HG02870 (cell line): ENCODE results near the gene HEMK1.

Source experiments
- ATAC-seq: cut with Tn5 transposase; IDR thresholded peaks from one replicate; pipeline ENCODE4 v1.9.1; 2021; ENCODE audit warnings: mild to moderate bottlenecking, moderate library complexity; ENCODE audit not compliant: unreplicated experiment

Gene HEMK1

DNA sequence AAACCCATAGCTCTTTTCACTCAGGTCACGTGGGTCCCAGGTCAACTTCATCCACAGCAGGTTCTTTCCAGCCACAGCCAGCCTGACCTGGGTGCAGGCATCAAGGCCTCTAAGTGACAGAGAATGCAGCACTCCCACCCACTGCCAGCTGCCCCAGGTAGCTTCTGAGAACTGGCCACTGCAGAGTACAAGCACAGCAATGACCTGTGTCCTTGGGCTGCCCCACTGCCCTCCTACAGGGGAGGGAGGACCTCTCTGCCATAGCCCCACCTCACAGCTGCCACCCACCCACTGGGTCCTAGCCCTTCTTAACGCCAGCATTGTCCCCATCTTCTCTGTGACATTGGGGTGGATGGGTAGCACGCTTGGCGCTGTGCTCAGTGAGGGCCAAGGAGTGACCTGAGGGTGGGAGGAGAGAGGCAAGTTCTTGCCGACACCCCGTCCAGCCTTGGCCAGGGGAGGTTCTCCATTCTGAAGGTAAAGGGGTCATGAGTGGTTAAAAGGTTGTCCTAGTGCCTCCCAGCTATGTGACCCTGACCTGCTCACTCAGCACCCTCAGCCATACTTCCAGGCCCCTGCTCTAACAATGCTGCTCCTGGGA is 29.9 kb downstream of the HEMK1 start:
- ATAC-seq: no peak

DNA sequence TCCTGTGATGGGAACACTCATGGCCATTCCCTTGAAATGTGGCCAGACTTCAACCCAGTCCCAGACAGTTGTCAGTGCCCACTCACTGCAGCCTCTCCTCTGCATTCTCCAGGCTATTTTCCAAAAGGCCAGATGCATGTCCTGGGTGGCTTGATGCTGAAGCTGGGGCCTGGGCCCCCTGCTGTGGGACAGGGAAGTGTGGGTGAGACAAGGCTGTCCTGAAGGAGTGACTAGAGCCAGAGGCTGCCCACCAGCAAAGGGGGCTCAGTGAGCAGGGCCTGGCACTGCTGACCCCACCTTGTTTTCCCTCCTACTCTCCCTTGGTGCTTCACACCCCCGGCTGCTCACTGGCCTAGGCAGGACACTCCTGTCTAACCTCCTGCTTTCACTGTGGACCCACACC is 30.4 kb downstream of the HEMK1 start:
- ATAC-seq: no peak

DNA sequence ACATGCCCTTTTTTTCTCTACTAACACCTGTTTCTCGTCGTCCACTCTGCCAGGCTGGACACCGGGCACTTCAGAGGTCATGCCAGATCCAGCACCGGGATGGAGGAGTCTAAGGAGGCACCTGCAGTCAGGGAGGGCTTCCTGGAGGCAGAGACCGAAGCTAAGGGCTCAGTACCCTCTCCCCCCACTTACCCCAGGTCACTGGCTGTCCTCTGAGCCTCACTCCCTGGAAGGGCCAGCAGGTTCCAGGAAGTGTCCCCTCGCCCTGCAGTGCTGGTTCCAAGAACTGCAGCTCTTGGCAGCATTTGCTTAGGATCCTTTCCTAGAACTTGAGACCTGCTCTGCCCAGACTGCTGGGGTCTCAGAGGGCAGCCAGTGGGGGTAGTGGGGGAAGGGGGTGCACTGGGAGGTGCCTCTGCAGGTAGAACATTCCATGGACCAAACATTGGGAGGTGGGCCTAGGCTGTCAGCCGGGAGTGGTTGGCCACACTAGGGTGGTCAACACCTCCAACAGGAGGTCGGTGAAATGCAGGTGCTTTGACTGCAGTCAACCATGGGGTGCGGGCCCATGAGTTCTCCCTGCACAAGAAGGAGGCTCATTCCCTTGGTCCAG is 30.9 kb downstream of the HEMK1 start:
- no peak for ATAC-seq

DNA sequence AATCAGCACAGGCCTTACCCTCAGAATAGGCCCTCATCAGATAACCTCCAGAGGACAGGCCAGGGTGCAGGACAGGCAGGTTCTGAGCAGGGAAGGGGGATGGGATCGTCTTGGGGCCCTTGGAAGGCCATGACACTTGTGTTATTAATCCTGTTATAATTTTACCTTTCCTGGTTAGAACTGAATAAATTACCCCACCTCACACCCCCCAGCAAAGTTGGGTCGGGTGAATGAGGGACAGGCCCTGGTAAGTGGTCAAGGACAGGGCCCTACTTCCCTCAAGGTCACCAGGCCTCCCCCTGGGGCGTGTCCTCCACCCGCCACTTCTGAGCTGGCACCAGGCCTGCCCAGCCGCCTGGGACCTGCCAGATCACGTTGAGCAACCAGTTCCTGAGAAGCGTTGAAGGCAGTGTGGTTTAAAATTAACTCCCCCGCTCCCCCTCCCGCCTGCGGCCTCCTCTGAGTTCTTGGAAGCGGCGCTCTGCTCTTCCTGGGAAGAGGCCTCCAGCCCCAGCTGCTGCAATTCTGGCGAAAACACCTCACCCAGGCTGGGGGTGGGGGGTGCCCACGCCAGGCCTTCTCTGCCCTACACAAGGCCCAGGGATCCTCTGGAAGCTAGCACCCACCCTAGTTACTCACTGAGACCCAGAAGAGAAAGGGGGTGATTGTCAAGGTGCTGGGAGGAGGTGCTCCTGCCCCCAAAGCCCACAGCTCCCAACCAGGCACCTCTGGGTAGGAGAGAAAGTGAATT is 31.7 kb downstream of the HEMK1 start:
- no peak for ATAC-seq

DNA sequence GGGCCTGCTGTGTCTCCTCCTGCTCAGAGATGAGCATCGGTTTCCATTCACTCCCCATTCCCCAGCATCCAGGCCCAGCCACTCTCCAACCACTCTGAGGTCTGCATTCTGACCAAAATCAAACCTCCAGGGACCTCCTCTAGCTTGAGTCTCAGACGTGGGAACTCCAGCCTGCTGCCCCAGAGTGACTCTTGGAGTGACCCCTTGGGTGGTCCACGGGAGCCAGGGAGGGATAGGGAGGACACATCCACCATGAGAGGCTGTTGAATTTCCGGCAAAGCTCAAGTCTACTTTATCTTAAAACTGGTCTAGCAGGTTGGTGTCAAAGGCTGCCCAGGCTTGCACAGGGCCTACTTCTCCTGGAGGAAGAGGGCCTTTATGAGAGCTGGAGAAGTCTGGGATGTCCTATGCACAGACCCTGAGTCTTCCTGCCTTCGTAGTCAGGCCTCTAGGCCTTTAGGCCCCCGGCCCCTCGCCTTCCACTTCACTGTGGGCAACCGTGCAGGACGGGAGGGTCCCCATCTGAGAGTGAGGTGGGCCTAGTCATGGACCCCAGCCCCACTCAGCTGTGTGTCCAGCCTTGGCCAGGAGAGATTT is 33.4 kb downstream of the HEMK1 start:
- no peak for ATAC-seq

DNA sequence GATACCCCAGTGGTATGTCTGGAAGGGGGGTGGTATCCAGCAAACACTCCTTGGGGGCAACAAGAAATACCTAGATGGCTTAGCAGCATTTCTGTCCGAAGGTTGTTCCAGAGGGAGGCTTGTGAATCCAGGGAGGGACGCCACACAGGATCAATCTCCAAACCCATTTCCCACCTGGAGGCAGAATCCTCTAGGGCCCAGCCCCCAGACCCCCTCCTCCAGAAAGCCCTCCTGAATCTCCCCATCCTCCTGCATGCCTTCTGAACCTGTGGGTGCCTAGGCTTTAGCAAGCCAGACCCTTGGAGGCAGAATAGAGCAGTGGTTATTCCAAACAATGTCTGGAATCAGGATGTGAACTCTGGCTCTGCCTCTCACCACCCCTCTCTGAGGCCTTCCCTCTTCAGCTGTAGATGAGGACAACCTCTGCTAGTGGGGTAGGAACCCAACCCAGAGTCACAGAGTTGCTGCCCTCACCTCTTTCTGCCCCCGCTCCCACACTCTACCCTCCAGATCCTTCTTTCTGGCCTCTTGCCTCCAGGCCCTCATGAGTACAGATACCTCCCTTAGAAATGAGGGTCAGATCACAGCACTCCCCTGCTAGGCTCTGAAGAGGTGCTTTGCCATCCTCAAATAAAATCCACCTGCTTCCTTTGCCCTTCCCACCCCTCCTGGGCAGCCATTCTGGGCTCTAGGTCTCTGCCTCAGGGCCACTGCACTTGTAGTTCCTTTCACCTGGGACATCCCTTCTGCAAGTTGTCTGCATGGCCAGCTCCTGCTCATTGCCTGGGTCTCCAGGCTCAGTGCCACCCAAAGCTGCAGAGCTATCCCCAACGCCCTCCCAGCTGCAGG is 34.2 kb downstream of the HEMK1 start:
- ATAC-seq: no peak

DNA sequence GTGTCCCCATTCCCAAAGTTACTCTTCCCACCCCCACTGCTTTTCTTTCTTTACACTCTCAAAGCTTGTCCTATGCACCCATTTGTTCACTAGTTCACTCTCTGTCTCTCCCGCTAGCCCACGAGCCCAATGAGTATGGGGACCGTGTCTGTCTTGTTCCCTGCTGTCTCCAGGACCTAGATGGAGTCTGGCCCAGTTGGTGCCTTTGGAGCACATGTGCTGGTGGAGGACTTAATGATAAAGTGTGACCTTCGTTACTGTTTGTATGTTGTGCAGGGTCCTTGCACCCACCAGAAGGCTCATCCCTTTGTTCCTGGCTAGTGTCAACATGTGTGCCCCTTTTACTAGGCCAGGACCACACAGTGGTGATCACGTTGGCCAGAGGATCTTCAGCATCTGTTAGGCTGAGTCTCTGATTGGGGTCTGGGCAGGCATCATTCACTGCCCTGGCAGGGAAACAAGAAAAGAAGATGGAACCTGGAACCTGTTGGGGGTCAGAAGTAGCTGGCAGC is 34.8 kb downstream of the HEMK1 start:
- ATAC-seq: no peak

DNA sequence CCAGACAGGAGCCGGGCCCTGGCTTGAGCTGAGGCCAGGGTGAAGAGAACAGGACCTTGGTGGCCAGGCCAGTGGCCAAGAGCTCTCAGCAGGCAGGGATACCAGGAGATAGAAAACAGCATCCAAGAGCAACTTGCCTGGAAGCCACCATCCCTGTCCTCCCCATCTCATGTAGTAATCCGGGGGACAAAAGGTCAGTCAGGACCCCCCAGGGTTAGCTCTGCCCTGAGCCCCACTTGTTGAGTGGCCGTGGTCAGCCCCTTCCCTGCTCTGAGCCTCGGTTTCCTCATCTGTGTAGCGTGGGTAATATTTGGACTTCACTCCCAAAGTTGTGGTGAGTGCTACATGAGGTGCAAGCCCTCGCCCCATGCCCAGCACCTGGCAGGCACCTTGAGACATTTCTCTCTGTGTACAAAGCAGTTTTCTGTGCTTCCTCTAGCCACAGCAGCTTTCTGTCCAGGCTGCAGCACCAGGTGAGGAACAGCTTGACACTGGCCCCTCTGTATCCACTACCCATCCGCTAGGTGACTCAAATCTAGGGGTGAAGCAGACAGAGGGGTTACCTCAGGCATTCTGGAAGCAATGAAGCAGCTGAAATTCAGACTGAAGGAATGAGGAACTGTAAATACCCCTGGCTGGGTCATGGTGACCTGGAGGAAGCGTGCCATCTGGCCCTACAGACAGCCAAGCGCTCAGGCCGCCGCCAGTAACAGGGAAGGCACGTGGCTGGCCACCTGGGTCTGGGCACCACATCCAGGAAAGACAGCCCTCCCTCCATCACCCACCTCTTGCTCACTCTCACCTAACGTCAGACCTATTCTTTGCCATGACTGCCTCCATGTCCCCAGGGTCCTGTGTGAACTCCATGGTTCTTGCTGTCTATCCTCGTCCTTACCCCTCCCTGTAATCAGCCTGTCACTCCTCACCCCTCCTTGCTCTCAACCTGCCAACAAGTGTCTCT is 35.6 kb downstream of the HEMK1 start:
- no peak for ATAC-seq

DNA sequence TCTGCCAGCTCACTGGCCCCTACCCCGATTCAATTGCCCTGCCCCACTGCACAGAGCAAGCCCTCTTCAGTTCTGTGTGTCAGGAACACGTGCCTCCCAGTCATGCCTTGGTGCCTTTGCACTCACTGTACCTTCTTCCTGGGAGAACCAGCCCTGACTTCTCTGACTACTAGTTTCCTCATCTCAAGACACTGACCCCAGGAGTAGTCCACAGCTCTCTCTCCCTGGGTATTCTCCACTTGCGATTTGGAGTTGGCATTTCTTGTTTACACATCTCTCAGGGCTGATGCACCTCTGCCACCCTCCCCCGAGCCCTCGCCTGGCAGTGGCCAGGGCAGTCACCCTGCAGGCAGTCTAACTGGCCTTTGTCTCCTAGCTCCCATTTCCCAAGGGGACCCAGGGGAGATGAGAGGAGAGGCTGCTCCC is 36.6 kb downstream of the HEMK1 start:
- ATAC-seq: no peak

DNA sequence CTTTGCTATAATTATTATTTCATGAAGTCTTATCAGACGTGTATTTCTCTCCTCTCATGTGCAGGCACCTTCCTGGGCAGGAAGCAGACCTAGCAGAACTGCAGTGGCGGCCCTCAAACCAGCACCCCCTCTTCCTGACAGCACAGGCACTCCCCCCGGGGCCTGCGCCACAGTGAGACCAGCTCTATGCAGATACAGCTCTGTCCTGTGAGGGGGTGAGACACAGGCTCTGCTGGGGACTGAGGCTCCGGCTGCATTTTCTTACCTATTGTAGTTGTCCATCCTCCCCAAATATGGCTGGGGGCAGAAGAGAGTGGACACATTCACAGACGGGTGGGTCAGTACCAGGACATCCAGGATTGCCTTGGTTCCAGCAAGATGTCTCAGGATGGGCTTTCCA is 37.3 kb downstream of the HEMK1 start:
- no peak for ATAC-seq

DNA sequence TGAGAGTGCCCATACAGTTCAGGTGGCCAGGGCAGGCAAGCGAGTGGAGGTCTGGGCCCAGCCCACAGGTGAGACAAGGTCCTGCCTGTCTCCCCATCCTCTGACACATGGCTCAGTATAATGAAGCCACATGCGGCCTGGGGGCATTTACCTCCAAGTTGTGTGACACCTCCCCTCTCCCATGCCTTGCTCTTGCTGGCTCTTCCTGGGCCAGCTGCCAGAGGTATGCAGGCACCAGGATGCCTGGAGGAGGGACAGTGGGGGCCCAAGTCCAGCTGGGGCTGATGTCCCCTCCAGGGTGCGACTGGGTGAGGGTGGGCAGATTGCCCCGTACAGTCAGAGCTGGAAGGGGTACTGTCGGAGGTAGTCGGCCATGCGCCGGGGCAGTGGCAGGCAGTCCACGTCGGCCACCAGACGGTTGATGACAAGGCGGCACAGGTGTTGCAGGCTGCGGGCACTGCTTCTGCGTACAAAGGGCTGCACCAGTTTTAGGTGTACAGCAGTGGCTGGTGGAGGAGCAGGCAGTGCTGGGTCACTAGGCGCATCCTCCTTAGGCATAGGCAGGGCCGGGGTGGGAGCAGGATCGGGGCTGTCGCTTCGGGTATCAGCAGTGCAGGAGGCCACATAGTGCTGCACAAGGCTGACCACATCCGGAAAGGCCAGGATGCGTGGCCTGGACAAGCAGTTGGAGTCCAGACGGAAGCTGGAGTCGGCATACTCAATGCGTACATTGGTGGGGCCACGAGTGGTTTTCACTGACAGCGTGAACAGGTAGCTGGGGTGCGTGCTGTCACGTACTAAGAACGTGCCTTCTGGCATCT is 38.2 kb downstream of the HEMK1 start:
- ATAC-seq: no peak

DNA sequence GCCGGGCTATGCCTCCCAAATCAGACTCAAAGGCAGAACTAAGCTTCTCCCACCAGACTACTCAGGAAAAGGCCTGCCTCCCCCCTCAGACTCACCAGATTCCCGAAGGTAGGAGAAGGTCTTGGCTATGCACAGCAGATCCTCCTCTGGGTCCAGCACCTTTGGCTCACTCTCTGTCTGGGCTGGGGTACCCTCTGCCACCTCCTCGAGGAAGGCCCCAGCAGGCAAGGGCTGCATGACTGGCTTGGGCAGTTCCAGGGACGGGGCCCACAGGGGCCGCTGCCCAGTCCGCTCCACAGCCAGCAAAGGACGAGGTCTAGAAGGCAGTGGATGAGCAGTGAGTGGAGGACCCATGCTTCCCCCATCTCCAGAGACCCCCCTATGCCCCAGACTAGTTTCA is 39.0 kb downstream of the HEMK1 start:
- ATAC-seq: no peak

DNA sequence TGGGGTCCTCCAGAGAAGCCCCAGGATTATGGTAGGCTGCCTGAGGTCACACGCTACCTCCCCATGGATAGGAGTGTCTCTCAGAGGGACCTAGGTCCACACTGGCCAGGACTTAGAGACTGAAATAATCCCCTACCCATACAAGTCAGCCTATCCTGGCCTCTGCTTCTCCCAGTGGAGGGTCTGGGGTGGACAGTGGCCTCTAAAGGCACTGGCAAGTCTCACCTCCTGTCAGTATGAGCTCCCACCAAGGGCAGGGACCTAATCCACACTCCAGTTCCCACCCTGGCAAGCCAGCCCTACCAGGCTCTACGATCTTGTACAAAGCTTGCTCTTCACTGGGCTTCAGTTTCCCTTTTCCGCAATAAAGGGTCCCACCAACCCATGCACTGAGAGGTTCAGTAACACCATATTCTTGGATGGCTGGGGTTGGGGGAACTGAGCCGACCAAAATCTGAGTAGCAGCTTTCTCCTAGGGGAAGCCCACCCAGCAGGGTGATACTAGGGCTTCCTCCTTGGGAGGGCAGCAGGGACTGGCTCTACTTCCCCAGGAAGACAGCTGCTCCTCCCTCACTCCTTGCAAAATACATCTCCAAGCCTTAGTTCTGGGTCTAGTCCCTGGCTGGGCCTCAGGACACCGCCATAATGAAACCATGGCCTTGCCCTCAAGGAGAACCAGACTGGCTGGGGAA is 39.9 kb downstream of the HEMK1 start:
- no peak for ATAC-seq

DNA sequence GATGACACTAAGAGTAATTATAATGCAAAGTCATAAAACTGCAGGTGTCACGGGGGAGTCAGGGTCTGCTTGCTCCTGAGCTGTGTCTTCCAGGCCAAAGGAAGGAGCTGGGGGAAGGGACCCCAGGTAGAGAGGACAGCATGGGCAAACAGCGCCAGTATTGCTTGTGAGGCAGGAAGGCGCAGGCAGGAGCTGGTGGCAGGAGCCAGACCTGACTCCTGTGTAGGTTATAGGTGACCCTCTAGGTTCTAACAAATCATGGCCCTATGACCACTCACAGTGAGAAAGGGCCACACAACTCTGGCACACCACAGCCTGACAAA is 40.4 kb downstream of the HEMK1 start:
- ATAC-seq: no peak

DNA sequence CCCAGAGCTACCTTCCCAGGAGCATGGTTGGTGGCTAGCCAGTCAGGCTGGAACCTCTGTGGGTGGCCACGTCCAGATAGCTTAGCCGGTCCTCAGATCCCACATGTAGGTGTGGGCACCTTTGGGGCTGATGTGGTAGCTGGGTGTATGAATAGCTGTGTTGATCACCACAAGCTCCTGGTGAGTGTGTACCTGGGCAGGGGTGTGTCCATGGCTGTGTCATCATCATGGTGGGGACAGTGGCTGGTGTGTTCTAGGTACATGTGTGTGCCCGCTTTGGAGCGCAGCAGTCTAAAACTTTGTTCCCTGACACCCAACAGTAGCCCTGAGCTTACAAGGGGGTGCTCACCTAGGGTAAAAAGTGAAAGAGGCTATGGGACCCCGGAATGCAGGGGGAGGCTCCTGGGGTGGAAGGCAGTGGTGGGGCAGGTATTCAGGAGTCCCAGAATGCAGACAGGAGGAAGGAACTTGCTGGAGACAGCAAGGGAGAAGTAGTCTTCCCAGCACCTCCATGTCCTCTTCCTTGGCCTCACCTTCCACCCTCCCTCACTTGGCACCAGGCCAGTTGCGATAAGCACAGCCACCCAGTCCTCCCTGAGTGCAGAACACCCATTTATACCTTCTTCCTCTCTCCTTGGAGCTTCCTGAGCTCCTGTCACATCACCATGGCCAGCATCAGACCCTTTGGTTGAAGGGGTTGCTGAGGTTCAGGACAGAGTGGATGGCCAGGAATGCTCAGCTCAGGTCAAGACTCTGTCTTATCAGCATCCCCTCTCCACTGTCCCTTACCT is 41.1 kb downstream of the HEMK1 start:
- no peak for ATAC-seq

DNA sequence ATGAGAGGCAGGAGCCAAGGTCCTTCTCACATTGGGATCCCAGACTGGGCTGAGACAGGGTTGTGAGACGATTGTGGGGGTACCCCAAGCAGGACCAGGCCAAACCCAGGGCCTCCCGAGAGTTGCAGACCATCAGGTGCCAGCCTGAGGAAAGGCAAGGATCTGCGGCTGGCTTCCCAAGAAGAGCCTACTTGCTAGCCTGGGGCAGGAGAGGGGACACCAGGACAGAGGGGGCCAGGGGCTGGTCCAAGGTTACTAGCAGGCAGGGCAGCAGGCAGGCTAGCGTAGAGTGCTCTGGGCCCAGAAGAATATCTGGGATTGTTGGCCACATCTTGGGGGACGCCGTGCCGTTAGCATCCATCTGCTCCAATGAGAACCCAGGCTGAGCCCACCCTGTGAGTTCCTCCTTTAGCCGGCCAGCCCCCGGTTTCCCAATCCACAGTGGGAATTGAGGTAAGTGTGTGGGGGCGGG is 41.7 kb downstream of the HEMK1 start:
- ATAC-seq: no peak

DNA sequence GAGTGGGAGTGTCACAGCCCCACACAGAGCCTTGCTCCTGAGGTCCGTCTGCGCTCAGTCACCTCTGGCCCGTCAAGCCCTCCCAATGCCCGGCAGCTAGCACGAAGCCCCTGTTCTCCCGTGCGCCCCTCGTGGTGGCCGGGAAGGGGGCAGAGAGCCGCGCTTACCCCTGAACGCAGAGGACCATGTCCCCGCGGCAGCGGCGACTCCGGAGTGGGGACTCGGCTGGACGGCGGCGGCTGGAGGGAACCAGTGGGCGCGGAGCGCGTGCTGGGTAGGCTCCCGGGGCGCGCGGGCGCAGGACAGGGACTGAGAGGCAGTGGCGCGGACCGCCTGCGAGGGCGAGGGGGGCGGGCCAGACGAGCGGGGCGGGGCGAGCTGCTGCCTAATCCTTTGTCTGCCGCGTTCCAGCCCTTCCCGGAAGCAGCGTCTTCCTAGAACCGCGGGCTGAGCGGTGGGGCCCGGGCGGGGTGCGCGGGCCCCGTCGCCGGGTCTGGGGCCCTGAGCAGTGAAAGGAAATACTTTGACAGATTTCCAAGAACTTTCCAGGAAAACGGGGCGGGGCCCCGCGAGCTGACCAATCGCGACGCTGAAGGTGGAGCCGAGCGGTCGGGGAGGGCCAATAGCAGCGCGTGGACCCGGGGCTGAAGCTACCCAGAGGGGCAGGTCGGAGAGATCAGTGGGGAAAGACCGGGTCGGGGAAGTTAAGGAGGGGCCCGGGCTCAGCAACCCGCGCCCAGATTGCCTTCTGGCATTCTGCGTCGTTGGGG is 42.3 kb downstream of the HEMK1 start, which contains the start of gene CISH:
CISH (minus strand) TSS at position 311 of the 770 bp plus-strand sequence; CDS start at position 187, 124 bp downstream.
- peak; percentile 69 for ATAC-seq
